ENCODE results near the gene OR8B4.

The OR8B4 gene

GRCh38 chr11:124442847-124443246, 18.2 kb upstream of the OR8B4 start:
- TF ChIP-seq, protein P1, sequence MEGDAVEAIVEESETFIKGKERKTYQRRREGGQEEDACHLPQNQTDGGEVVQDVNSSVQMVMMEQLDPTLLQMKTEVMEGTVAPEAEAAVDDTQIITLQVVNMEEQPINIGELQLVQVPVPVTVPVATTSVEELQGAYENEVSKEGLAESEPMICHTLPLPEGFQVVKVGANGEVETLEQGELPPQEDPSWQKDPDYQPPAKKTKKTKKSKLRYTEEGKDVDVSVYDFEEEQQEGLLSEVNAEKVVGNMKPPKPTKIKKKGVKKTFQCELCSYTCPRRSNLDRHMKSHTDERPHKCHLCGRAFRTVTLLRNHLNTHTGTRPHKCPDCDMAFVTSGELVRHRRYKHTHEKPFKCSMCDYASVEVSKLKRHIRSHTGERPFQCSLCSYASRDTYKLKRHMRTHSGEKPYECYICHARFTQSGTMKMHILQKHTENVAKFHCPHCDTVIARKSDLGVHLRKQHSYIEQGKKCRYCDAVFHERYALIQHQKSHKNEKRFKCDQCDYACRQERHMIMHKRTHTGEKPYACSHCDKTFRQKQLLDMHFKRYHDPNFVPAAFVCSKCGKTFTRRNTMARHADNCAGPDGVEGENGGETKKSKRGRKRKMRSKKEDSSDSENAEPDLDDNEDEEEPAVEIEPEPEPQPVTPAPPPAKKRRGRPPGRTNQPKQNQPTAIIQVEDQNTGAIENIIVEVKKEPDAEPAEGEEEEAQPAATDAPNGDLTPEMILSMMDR (IDR thresholded peaks at IDR 0.05; ENCODE audit: control extremely low read depth, extremely low read depth, low read depth, missing control alignments) = no peak
- DNase-seq (ENCODE audit: extremely low spot score) = no peak
- ChIA-PET POLR2A (no interaction called here), CTCF (interaction anchor here (1.0 to 1.3 kb wide), 3 partner anchors 8 to 13 kb away, joined by 3 to 4 read pairs (median 4); no protein-coding TSS in a partner anchor)

- CTCF ChIA-PET = interaction anchor here (1.0 to 1.3 kb wide), 3 partner anchors 9 to 12 kb away, joined by 3 to 4 read pairs (median 4); no protein-coding TSS in a partner anchor
- POLR2A ChIA-PET = no interaction called here
- no peak for DNase-seq (ENCODE audit: extremely low spot score)
- TF ChIP-seq, protein P1 (IDR thresholded peaks at IDR 0.05; ENCODE audit: control extremely low read depth, extremely low read depth, low read depth, missing control alignments) = no peak
Observed at GRCh38 chr11:124442442-124442841, 17.8 kb upstream of the OR8B4 start.

GRCh38 chr11:124441519-124441918, 16.8 kb upstream of the OR8B4 start:
- DNase-seq (ENCODE audit: extremely low spot score) = no peak
- ChIA-PET POLR2A (interaction anchor here (0.6 kb wide), 1 partner anchor 1144 kb away, joined by 3 read pairs; no protein-coding TSS in a partner anchor), CTCF (interaction anchor here (1.3 kb wide), 1 partner anchor 9 kb away, joined by 4 read pairs; no protein-coding TSS in a partner anchor)
- TF ChIP-seq, protein P1 (IDR thresholded peaks at IDR 0.05; ENCODE audit: control extremely low read depth, extremely low read depth, low read depth, missing control alignments) = no peak

DNA sequence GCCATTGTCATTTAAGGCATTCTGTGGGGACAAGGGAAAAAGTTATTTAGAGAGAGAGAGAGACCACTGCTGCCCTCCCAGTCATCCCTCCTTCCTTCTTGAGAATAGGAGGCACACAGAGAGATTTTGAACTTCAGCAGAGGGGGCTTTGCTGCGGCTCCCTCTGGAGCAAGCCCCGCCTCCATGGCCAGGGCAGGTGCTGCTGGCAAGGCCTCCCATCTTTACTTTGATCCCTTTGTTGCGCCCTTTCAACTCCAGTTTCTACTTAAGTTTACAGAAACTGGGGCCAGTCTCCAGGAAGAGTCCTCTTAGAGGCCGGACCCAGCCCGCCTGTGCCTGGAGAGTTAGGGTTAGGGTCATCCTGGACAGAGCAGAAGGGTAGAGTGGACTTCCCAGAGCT, 16.4 kb upstream of the OR8B4 start:
- ChIA-PET POLR2A (interaction anchor here (0.6 kb wide), 1 partner anchor 1144 kb away, joined by 3 read pairs; no protein-coding TSS in a partner anchor), CTCF (no interaction called here)
- TF ChIP-seq, protein P1 (IDR thresholded peaks at IDR 0.05; ENCODE audit: control extremely low read depth, extremely low read depth, low read depth, missing control alignments) = no peak
- DNase-seq (ENCODE audit: extremely low spot score) = no peak

- ChIA-PET POLR2A (no interaction called here), CTCF (no interaction called here)
- DNase-seq (ENCODE audit: extremely low spot score) = no peak
- TF ChIP-seq, protein P1 (IDR thresholded peaks at IDR 0.05; ENCODE audit: control extremely low read depth, extremely low read depth, low read depth, missing control alignments) = no peak
Observed at GRCh38 chr11:124440608-124441007, 15.9 kb upstream of the OR8B4 start.

- TF ChIP-seq, protein P1 (IDR thresholded peaks at IDR 0.05; ENCODE audit: control extremely low read depth, extremely low read depth, low read depth, missing control alignments) = no peak
- CTCF ChIA-PET = interaction anchor here (1.1 kb wide), 1 partner anchor 19 kb away, joined by 3 read pairs; no protein-coding TSS in a partner anchor
- POLR2A ChIA-PET = no interaction called here
- DNase-seq (ENCODE audit: extremely low spot score) = no peak
Observed at GRCh38 chr11:124434699-124435098, 10.0 kb upstream of the OR8B4 start.

Measured in GM10248 (cell line).